CD4-positive, CD25-positive, alpha-beta regulatory T cell (primary cell): ENCODE results near the gene CCNJL. TPM values are rescaled to one million over a fixed set of nuclear protein-coding genes. Genes with fewer than 3 reads are reported as not detected.

Source experiments
- ATAC-seq, 2 donors: fragments of 150-1000 bp; cut with Tn5 transposase; one replicate each; pipeline ENCODE4 v1.10.0; 2021; ENCODE audit warnings: low read depth in 2 of 2, moderate number of reproducible peaks in 2 of 2, moderate library complexity in 1 of 2
- DNase-seq, 3 donors: peaks; one replicate each; pipeline versions ENCODE4 v3.0.0 to v3.0.0-alpha.2; 2012 to 2022; ENCODE audit warnings: mixed read lengths in 1 of 3
- H3K27ac ChIP-seq: one replicate; pipeline ENCODE4 v1.7.0; 2013; ENCODE audit warnings: mild to moderate bottlenecking, low read length; ENCODE audit not compliant: insufficient read depth, poor library complexity, severe bottlenecking
- H3K27me3 ChIP-seq: one replicate; pipeline ENCODE4 v1.7.0; 2013; ENCODE audit warnings: low read length; ENCODE audit not compliant: control insufficient read depth, insufficient read depth
- H3K36me3 ChIP-seq: one replicate; pipeline ENCODE4 v1.7.0; 2013; ENCODE audit warnings: mild to moderate bottlenecking, low read length, moderate library complexity; ENCODE audit not compliant: control insufficient read depth, insufficient read depth
- H3K4me1 ChIP-seq: 2 replicates; pipeline ENCODE4 v1.7.0; 2013; ENCODE audit warnings: mild to moderate bottlenecking, low read length; ENCODE audit not compliant: insufficient read depth, control insufficient read depth, poor library complexity, severe bottlenecking
- H3K4me3 ChIP-seq: one replicate; pipeline ENCODE4 v1.7.0; 2013; ENCODE audit warnings: low read depth, mild to moderate bottlenecking, low read length, moderate library complexity
- H3K9me3 ChIP-seq, 2 experiments: 1 replicate in 1 of 2; 2 replicates in 1 of 2; pipeline ENCODE4 v1.7.0; 2013; ENCODE audit warnings: low read length in 2 of 2, mild to moderate bottlenecking in 1 of 2, moderate library complexity in 1 of 2; ENCODE audit not compliant: control insufficient read depth in 2 of 2
- H3K27ac Mint-ChIP-seq, 3 donors: one replicate each; pipeline ENCODE4 v1.8.0; 2020 to 2022; ENCODE audit warnings: mild to moderate bottlenecking in 3 of 3, mixed read lengths in 3 of 3, moderate library complexity in 2 of 3
- H3K27me3 Mint-ChIP-seq: one replicate; pipeline ENCODE4 v1.8.0; 2022; ENCODE audit warnings: mild to moderate bottlenecking, mixed read lengths
- H3K36me3 Mint-ChIP-seq: one replicate; pipeline ENCODE4 v1.8.0; 2020; ENCODE audit warnings: mixed read lengths
- H3K4me1 Mint-ChIP-seq, 4 donors: one replicate each; pipeline ENCODE4 v1.8.0; 2020 to 2022; ENCODE audit warnings: mixed read lengths in 4 of 4, mild to moderate bottlenecking in 1 of 4
- H3K4me3 Mint-ChIP-seq, 4 donors: one replicate each; pipeline ENCODE4 v1.8.0; 2020 to 2022; ENCODE audit warnings: mild to moderate bottlenecking in 4 of 4, mixed read lengths in 4 of 4, moderate library complexity in 3 of 4
- H3K9me3 Mint-ChIP-seq, 7 donors: one replicate each; pipeline ENCODE4 v1.8.0; 2020 to 2022; ENCODE audit warnings: mixed read lengths in 7 of 7, mild to moderate bottlenecking in 3 of 7, moderate library complexity in 2 of 7
- polyA plus RNA-seq, 4 donors: library from polyadenylated mRNA; unstranded; fragments of 300-500 nt; fragmentation: Illumina TruSeq; gene quantifications; one replicate each; pipeline ENCODE4 v1.2.3, GENCODE V29; 2021
- total RNA-seq: library from RNA; stranded (reverse); gene quantifications from one replicate; pipeline ENCODE4 v1.2.3, GENCODE V29; 2022

CCNJL gene
- total and polyA plus RNA-seq, 5 donors from 2014 or later = not detected

DNA sequence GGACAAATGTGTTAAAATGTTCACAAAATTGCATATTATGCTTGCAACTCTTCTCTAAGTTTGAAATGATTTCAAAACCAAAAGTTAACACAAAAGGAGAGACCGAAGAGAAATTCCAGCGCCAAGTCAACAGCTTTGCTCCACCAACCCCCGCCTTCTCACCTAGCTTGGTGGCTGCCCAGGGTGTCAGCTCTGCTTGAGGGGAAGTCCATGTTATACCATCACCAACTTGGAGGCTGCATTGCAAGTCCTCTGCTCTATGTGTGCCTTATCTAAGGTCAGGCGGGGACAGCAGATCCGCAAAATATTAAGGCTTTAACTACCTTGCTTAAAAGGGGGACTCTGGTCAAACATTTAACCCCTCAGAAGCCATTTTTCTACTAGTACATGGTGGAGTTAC, 14.6 kb downstream of the CCNJL start:
- Mint-ChIP-seq H3K27me3 (peaks cover 8% of the 10 kb centered on the region), H3K27ac (no peak overlapping the region), H3K36me3 (no peaks in the 10 kb centered on the region), H3K4me3 (no peak overlapping the region), H3K4me1 (no peaks in the 10 kb centered on the region), H3K9me3 (peaks cover 0 to 2% (median 0%) of the 10 kb centered on the region in 7 donors)
- Histone ChIP-seq H3K4me1 (no peaks in the 10 kb centered on the region), H3K27me3 (no peaks in the 10 kb centered on the region), H3K9me3 (no peaks in the 10 kb centered on the region), H3K4me3 (no peak overlapping the region), H3K27ac (no peak overlapping the region), H3K36me3 (no peaks in the 10 kb centered on the region)
- DNase-seq (no peak), ATAC-seq (no peak)

DNA sequence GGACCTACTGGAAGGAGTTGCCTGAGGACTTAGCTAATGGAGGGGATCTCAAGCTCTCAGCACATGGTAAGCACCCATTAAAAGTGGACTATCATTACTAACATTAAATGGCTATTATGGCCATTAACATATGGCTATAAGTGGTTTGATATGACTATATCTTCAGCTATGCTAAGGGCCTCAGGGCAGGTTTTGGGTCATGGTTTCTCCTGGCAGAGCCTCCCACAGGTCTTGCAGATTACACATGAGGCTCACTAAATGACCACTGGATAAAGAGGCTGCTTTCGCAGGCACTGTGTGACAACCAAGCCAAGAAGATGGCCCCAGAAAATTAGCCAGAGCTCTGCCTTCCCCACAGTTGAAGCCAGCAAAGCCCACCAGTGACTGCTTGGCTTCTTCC, 15.4 kb downstream of the CCNJL start:
- H3K4me3 Mint-ChIP-seq = no peak overlapping the region
- H3K27ac Mint-ChIP-seq = no peak overlapping the region
- no peak for ATAC-seq
- no peak for DNase-seq
- no peaks in the 10 kb centered on the region for H3K36me3 ChIP-seq
- no peak overlapping the region for H3K4me3 ChIP-seq
- no peaks in the 10 kb centered on the region for H3K4me1 Mint-ChIP-seq
- no peaks in the 10 kb centered on the region for H3K27me3 ChIP-seq
- H3K36me3 Mint-ChIP-seq = no peaks in the 10 kb centered on the region
- no peaks in the 10 kb centered on the region for H3K9me3 ChIP-seq
- peaks cover 8% of the 10 kb centered on the region for H3K27me3 Mint-ChIP-seq
- no peaks in the 10 kb centered on the region for H3K4me1 ChIP-seq
- peaks cover 0 to 2% (median 0%) of the 10 kb centered on the region in 7 donors for H3K9me3 Mint-ChIP-seq
- H3K27ac ChIP-seq = no peak overlapping the region

DNA sequence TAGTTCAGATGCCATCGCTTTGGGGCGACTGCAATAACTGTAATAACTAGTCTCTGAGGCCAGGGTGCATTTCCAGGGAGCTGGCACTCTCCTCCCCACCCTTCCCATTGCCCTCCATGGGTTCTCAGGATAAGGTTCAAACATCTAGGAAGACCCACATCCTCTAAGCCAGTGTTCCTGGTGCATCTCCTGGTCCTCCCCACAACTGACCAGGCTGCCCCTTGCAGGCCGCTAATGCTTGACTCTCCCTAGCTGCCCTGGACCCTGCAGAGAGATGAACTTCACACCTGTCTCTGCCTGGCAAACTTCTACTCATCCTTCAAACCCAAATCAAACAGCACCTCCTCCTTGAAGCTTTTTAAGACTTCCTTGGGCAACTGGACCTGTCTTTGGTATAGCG, 15.9 kb downstream of the CCNJL start:
- Mint-ChIP-seq H3K9me3 (peaks cover 0 to 2% (median 0%) of the 10 kb centered on the region in 7 donors), H3K27ac (no peak overlapping the region), H3K4me1 (no peaks in the 10 kb centered on the region), H3K36me3 (no peaks in the 10 kb centered on the region), H3K4me3 (no peak overlapping the region), H3K27me3 (peaks cover 8% of the 10 kb centered on the region)
- no peaks in the 10 kb centered on the region for H3K27me3 ChIP-seq
- H3K4me1 ChIP-seq = no peaks in the 10 kb centered on the region
- no peaks in the 10 kb centered on the region for H3K9me3 ChIP-seq
- DNase-seq = no peak
- no peaks in the 10 kb centered on the region for H3K36me3 ChIP-seq
- H3K27ac ChIP-seq = no peak overlapping the region
- ATAC-seq = no peak
- H3K4me3 ChIP-seq = no peak overlapping the region

DNA sequence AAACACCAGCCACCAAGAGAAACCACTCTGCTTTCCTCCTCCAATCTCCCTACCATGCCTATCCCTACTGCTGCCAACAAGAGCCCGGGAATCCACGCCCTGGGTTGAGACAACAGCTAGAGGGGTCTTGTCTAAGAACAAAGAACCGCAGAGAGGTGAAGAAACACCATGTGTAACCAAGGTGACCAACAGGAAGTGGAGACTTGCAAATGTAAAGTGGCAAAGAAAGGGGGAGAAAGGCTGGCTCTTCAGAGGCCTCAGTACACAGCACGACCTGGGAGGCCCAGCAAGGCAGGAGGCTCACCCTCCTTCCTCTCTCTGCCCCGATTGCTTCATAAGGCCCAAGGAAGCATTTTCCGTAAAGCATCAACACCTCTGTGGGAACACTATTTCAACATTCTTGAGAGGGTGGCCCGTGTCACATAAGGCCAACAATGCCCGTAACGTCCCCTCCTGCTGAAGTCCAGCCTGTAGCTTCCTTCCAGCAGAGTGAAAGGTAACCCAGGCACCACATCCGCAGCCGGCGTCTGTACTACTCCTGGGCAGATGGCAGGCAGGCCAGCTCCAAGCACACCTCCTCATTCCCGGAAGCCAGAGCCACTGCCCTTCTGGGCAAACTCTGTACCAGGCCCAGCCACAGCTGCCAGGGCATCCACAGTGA, 18.3 kb downstream of the CCNJL start:
- DNase-seq (no peak), ATAC-seq (no peak)
- Mint-ChIP-seq H3K27ac (no peak overlapping the region), H3K4me1 (no peaks in the 10 kb centered on the region), H3K4me3 (no peak overlapping the region), H3K27me3 (peaks cover 8% of the 10 kb centered on the region), H3K9me3 (no peaks in the 10 kb centered on the region), H3K36me3 (no peaks in the 10 kb centered on the region)
- no peaks in the 10 kb centered on the region for H3K36me3 ChIP-seq
- no peak overlapping the region for H3K4me3 ChIP-seq
- H3K27ac ChIP-seq = no peak overlapping the region
- H3K4me1 ChIP-seq = no peaks in the 10 kb centered on the region
- no peaks in the 10 kb centered on the region for H3K9me3 ChIP-seq
- no peaks in the 10 kb centered on the region for H3K27me3 ChIP-seq

DNA sequence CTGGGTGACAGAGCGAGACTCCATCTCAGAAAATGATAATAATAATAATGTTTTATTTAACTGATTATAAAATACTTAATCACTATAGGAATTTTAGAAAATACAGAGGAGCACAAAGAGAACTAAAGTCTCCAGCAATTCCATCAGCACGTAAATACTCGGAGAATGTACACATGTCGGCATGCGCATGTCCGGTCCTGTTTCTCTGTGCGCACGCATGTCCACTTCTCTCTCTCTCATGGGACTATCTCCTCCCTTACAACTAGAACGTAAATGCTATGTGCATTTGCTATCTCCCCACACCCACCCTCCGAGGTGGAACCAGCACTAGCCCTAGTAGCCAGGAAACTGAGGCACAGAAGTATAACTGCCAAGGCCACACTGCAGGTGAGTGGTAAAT, 19.0 kb downstream of the CCNJL start:
- Mint-ChIP-seq H3K4me3 (no peak overlapping the region), H3K27ac (no peak overlapping the region), H3K4me1 (no peaks in the 10 kb centered on the region), H3K36me3 (no peaks in the 10 kb centered on the region), H3K9me3 (no peaks in the 10 kb centered on the region), H3K27me3 (peaks cover 5% of the 10 kb centered on the region)
- H3K9me3 ChIP-seq = no peaks in the 10 kb centered on the region
- no peaks in the 10 kb centered on the region for H3K27me3 ChIP-seq
- no peaks in the 10 kb centered on the region for H3K36me3 ChIP-seq
- no peaks in the 10 kb centered on the region for H3K4me1 ChIP-seq
- no peak overlapping the region for H3K27ac ChIP-seq
- ATAC-seq (no peak), DNase-seq (no peak)
- no peak overlapping the region for H3K4me3 ChIP-seq

DNA sequence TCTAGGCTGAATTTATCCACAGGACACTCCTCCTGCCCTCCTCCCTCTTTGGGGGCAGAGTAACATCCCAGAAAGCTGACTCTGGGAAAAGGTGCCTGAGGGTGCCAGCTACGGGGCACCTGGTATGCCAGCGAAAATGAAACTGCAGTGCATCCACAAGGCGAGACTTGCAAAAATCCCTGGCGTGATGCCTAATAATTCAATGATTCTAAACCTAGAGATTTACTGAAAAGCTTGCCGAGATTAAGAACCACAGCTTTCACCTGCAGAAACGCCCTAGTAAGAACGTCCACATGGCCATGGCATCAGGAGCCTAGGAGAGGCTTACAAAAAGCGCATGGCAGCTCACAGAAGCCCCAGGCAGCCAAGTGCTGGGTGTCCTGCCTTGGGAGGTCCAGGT, 20.9 kb downstream of the CCNJL start:
- ATAC-seq (no peak), DNase-seq (no peak)
- Mint-ChIP-seq H3K9me3 (no peaks in the 10 kb centered on the region), H3K27ac (no peak overlapping the region), H3K4me1 (no peaks in the 10 kb centered on the region), H3K27me3 (peaks cover 4% of the 10 kb centered on the region), H3K36me3 (no peaks in the 10 kb centered on the region), H3K4me3 (no peak overlapping the region)
- Histone ChIP-seq H3K36me3 (no peaks in the 10 kb centered on the region), H3K4me1 (no peaks in the 10 kb centered on the region), H3K27ac (no peak overlapping the region), H3K27me3 (no peaks in the 10 kb centered on the region), H3K4me3 (no peak overlapping the region), H3K9me3 (no peaks in the 10 kb centered on the region)

DNA sequence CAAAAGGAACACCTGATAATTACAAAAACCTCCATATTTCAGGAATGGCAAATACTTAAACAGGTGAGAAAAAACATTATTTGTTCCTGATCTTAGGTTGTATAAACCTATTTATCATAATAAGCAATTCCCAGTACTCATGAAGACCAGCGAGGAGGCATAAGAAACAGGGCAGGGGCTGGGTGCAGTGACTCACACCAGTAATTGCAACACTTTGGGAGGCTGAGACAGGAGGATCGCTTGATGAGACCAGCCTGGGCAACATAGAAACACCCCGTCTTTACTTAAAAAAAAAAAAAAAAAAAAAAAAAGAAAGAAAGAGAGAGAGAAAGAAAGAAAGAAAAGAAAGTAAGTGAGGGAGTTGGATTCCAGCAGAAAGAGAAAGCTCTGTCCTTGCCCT, 21.6 kb downstream of the CCNJL start:
- Mint-ChIP-seq H3K36me3 (no peaks in the 10 kb centered on the region), H3K9me3 (no peaks in the 10 kb centered on the region), H3K27me3 (peaks cover 4% of the 10 kb centered on the region), H3K27ac (no peak overlapping the region), H3K4me3 (no peak overlapping the region), H3K4me1 (no peaks in the 10 kb centered on the region)
- no peak for ATAC-seq
- no peaks in the 10 kb centered on the region for H3K4me1 ChIP-seq
- H3K27ac ChIP-seq = no peak overlapping the region
- no peaks in the 10 kb centered on the region for H3K36me3 ChIP-seq
- H3K27me3 ChIP-seq = no peaks in the 10 kb centered on the region
- H3K4me3 ChIP-seq = no peak overlapping the region
- H3K9me3 ChIP-seq = no peaks in the 10 kb centered on the region
- no peak for DNase-seq

DNA sequence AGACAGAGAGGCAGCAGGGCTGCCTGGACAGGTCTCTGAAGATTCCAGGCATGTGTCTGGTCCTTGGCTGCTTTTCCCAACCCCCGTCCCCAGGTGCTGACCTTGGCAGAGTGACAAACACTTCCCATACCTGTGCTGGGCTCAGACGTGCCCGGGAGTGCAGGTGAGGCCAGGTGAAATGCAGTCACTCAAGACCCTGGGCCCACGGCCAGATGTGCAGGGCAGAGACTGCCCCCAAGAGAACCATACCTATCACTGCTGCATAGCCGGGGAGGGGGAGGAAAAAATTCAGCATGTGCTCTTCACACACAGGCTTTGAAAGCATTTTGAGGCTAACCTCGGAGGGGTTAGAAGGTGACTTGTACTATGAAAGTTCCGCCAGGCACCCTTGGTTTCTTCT, 22.6 kb downstream of the CCNJL start:
- Mint-ChIP-seq H3K36me3 (no peaks in the 10 kb centered on the region), H3K27me3 (peaks cover 4% of the 10 kb centered on the region), H3K9me3 (no peaks in the 10 kb centered on the region), H3K27ac (no peak overlapping the region), H3K4me3 (no peak overlapping the region), H3K4me1 (no peaks in the 10 kb centered on the region)
- Histone ChIP-seq H3K4me1 (no peaks in the 10 kb centered on the region), H3K27ac (no peak overlapping the region), H3K4me3 (no peak overlapping the region), H3K36me3 (no peaks in the 10 kb centered on the region), H3K27me3 (no peaks in the 10 kb centered on the region), H3K9me3 (no peaks in the 10 kb centered on the region)
- ATAC-seq (no peak), DNase-seq (no peak)
